ENCODE measurements around the gene CMC2. TPM values are rescaled to one million over a fixed set of nuclear protein-coding genes. Genes with fewer than 3 reads are reported as not detected.

The CMC2 gene
- total and polyA plus RNA-seq, 5 experiments from 2014 or later, result 21.1 to 84.6 (median 78.2) TPM

DNA sequence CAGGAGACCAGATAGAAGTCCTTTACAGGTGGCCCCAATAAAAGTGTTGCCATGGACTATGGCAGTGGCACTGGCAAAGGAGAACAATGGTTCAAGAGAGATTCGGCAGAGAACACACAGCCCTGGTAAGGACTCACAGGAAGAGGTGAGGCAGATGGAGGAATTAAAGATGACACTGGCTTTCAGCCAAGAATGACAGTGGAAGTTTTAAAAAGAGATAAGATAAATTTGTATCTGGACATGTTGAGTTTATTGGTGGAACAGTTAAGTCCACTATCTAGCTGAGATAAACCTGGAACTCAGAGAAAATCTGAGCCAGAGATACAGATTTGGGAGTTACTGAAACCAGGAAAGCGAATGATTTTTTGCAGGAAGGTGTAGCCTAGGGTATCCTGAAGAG, 20.1 kb downstream of the CMC2 start:
- Mint-ChIP-seq H3K9me3 (no peaks in the 10 kb centered on the region), H3K27me3 (no peaks in the 10 kb centered on the region), H3K27ac (peak overlapping the region in 5 of 10 donors; percentile 26 to 54 (median 43)), H3K4me3 (no peak overlapping the region), H3K36me3 (peaks cover 0 to 56% (median 10%) of the 10 kb centered on the region in 3 donors), H3K4me1 (peaks cover 16 to 39% (median 25%) of the 10 kb centered on the region in 4 donors)
- no peak for ATAC-seq
- DNase-seq, result no peak
- POLR2A ChIA-PET, result no interaction called here

GRCh38 chr16:80985611-80986010, 21.1 kb downstream of the CMC2 start:
- H3K9me3 Mint-ChIP-seq, result no peaks in the 10 kb centered on the region
- peaks cover 0 to 54% (median 7%) of the 10 kb centered on the region in 3 donors for H3K36me3 Mint-ChIP-seq
- H3K27ac Mint-ChIP-seq, result no peak overlapping the region
- no peak for ATAC-seq
- no peak for DNase-seq
- no peak overlapping the region for H3K4me3 Mint-ChIP-seq
- H3K4me1 Mint-ChIP-seq, result peaks cover 16 to 38% (median 25%) of the 10 kb centered on the region in 4 donors
- POLR2A ChIA-PET, result no interaction called here
- H3K27me3 Mint-ChIP-seq, result no peaks in the 10 kb centered on the region

GRCh38 chr16:80984124-80984892, 22.4 kb downstream of the CMC2 start:
- Mint-ChIP-seq H3K27ac (peak overlapping the region in 1 of 10 donors; percentile 3), H3K27me3 (no peaks in the 10 kb centered on the region), H3K4me1 (peaks cover 14 to 36% (median 22%) of the 10 kb centered on the region in 4 donors), H3K4me3 (no peak overlapping the region), H3K36me3 (peaks cover under 1 to 49% (median 1%) of the 10 kb centered on the region in 3 donors), H3K9me3 (no peaks in the 10 kb centered on the region)
- POLR2A ChIA-PET, result no interaction called here
- DNase-seq, result no peak
- no peak for ATAC-seq

DNA sequence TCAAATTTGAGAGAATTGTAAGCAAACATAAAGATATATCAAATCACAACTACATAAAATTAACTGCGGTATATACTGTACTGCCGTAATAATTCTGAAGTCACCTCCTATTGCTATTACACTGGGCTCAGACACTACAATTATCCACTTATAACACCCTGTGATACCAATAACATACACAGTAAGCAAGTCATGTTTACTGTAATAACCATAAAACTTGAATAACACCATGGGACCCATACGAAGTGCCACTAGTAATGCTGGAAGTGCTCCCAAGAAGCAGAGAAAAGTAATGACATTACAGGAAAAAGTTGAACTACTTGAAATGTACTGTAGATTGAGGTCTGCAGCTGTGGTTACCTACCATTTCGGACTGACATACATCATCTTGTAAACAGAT, 24.0 kb downstream of the CMC2 start:
- Mint-ChIP-seq H3K27ac (no peak overlapping the region), H3K27me3 (no peaks in the 10 kb centered on the region), H3K4me1 (peaks cover 13 to 28% (median 21%) of the 10 kb centered on the region in 4 donors), H3K9me3 (no peaks in the 10 kb centered on the region), H3K4me3 (no peak overlapping the region), H3K36me3 (peaks cover 4 to 54% (median 8%) of the 10 kb centered on the region in 3 donors)
- DNase-seq, result no peak
- POLR2A ChIA-PET, result no interaction called here
- ATAC-seq, result no peak

DNA sequence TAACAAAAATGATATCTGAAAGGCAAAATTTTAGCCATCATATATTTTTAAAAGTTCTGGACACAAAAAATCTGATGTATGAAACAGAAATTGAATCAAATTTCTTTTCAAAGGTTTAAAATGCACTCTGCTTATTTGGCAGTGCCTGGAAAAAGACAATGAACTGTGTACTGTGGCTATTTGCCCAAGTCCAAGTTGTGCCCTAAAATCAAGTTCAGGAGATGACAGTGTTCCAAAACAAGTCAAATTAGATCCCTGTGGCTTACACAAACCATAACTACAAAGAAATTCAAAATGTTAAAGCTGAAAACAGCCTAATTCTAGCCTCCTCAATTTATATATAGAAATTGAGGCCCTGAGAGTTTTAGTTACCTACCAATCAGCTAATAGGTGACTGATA, 25.6 kb downstream of the CMC2 start:
- Mint-ChIP-seq H3K4me3 (no peak overlapping the region), H3K4me1 (peaks cover 6 to 17% (median 10%) of the 10 kb centered on the region in 4 donors), H3K27ac (no peak overlapping the region), H3K36me3 (peaks cover 4 to 56% (median 10%) of the 10 kb centered on the region in 3 donors), H3K9me3 (no peaks in the 10 kb centered on the region), H3K27me3 (no peaks in the 10 kb centered on the region)
- no peak for ATAC-seq
- no peak for DNase-seq
- POLR2A ChIA-PET, result no interaction called here

DNA sequence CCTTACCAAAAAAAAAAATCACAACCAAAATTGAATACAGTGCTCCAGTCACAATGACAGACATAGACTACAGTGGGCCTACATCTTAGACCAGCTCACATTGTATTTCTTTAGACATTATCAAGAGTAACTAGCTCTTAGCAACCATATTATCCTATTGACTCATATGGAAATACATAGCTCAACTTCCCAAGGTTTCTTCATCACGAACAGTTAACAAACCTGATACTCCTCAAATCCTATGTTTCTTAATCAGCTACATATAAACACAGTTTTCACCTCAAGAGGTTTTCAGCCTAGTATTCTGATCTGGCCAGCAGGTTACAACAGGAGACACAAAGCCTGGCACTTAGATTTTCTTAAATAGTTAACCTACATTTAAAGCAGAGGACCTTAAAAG, 29.7 kb downstream of the CMC2 start:
- H3K27ac Mint-ChIP-seq, result no peak overlapping the region
- POLR2A ChIA-PET, result no interaction called here
- H3K9me3 Mint-ChIP-seq, result no peaks in the 10 kb centered on the region

GRCh38 chr16:80974649-80975376, 31.9 kb downstream of the CMC2 start:
- no peaks in the 10 kb centered on the region for H3K9me3 Mint-ChIP-seq
- ATAC-seq, result no peak
- H3K4me1 Mint-ChIP-seq, result peaks cover 0 to 11% (median 1%) of the 10 kb centered on the region in 4 donors
- peak overlapping the region in 3 of 10 donors; percentile 47 to 75 (median 66) for H3K27ac Mint-ChIP-seq
- H3K27me3 Mint-ChIP-seq, result no peaks in the 10 kb centered on the region
- no peak overlapping the region for H3K4me3 Mint-ChIP-seq
- H3K36me3 Mint-ChIP-seq, result peaks cover 4 to 62% (median 21%) of the 10 kb centered on the region in 3 donors
- no peak for DNase-seq
- POLR2A ChIA-PET, result no interaction called here

More for the DNA sequence above, 29.7 kb downstream of the CMC2 start:
- Mint-ChIP-seq H3K36me3 (peaks cover 4 to 73% (median 21%) of the 10 kb centered on the region in 3 donors), H3K4me1 (peaks cover 0 to 11% (median 1%) of the 10 kb centered on the region in 4 donors), H3K4me3 (no peak overlapping the region), H3K27me3 (no peaks in the 10 kb centered on the region)
- no peak for ATAC-seq
- no peak for DNase-seq

DNA sequence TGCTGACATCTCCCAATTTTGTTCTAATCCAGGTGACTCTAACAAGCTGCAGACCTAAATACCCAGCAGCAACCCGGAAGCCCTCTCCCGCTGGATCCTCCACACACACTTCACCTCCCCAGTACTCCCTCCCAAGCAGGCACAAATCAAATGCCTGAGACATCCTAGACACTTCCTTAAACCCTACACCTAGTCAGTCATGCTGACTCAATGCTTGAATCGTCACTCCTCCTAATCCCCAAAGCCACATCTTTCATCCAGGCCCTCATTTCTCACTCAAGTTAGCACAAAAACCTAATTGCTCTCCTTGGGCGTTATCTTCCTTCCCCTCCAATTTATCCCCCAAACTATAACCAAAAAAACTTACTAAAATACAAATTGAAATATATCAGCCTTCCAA, 32.7 kb downstream of the CMC2 start:
- peak overlapping the region in 1 of 10 donors; percentile 66 for H3K27ac Mint-ChIP-seq
- POLR2A ChIA-PET, result no interaction called here
- H3K27me3 Mint-ChIP-seq, result no peaks in the 10 kb centered on the region
- H3K4me3 Mint-ChIP-seq, result no peak overlapping the region
- ATAC-seq, result no peak
- peaks cover under 1 to 63% (median 20%) of the 10 kb centered on the region in 3 donors for H3K36me3 Mint-ChIP-seq
- H3K9me3 Mint-ChIP-seq, result no peaks in the 10 kb centered on the region
- no peak for DNase-seq
- peaks cover 0 to 11% (median 1%) of the 10 kb centered on the region in 4 donors for H3K4me1 Mint-ChIP-seq

DNA sequence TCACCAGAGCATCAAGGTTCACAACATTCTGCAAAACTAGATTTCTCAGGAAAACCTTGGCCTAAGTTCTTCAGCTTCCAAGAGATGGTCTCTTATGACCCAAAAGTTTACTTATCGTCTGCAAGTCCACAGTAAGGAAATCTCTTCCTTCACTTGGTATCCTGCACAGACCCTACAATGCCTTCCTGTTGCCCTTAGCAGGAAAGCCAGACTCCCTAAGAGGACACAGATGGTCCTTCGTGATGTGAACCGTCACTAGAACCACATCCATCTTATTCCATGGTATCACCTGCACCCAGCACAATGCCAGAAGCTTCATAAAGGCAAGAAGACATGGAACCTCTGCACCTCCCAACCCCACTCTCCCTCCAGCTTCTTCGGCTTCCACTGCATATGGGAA, 34.1 kb downstream of the CMC2 start:
- ATAC-seq (no peak), DNase-seq (no peak)
- Mint-ChIP-seq H3K4me3 (no peak overlapping the region), H3K27me3 (no peaks in the 10 kb centered on the region), H3K4me1 (peaks cover 0 to 10% (median 1%) of the 10 kb centered on the region in 4 donors), H3K9me3 (no peaks in the 10 kb centered on the region), H3K36me3 (peaks cover 0 to 53% (median 14%) of the 10 kb centered on the region in 3 donors), H3K27ac (no peak overlapping the region)
- POLR2A ChIA-PET, result no interaction called here

GRCh38 chr16:80971819-80972218, 34.9 kb downstream of the CMC2 start:
- ATAC-seq (no peak), DNase-seq (no peak)
- peak overlapping the region in 2 of 10 donors; percentile 4 to 52 for H3K27ac Mint-ChIP-seq
- POLR2A ChIA-PET, result interaction anchor here (0.7 kb wide), 1 partner anchor 39 kb away, joined by 3 read pairs; no protein-coding TSS in a partner anchor
- no peaks in the 10 kb centered on the region for H3K27me3 Mint-ChIP-seq
- no peaks in the 10 kb centered on the region for H3K9me3 Mint-ChIP-seq
- H3K4me3 Mint-ChIP-seq, result no peak overlapping the region
- peaks cover 0 to 46% (median 13%) of the 10 kb centered on the region in 3 donors for H3K36me3 Mint-ChIP-seq
- H3K4me1 Mint-ChIP-seq, result peaks cover 0 to 8% (median 1%) of the 10 kb centered on the region in 4 donors

DNA sequence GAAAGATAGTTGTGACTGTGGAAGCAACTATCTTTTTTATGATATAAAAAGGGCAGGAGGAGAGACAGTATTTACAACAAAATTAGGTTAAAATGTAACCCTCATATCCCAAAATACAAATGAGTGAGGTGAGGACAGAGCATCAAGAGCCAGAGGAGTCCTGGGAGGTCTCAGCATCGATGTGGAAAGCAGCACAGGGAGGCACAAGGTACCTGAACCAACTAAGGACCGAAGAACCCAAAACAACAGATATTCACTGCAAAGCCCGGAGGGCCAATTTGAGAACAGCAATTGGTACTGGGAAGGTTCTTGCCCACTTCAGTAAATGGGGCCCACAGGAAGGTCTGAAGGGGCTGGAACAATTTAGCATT, 37.6 kb downstream of the CMC2 start:
- ATAC-seq, result no peak
- H3K9me3 Mint-ChIP-seq, result no peaks in the 10 kb centered on the region
- H3K27ac Mint-ChIP-seq, result peak overlapping the region in 2 of 10 donors; percentile 40 to 61
- no peaks in the 10 kb centered on the region for H3K27me3 Mint-ChIP-seq
- DNase-seq, result no peak
- POLR2A ChIA-PET, result no interaction called here
- peaks cover 0 to 23% (median 5%) of the 10 kb centered on the region in 3 donors for H3K36me3 Mint-ChIP-seq
- peaks cover 0 to 4% (median 1%) of the 10 kb centered on the region in 4 donors for H3K4me1 Mint-ChIP-seq
- no peak overlapping the region for H3K4me3 Mint-ChIP-seq

DNA sequence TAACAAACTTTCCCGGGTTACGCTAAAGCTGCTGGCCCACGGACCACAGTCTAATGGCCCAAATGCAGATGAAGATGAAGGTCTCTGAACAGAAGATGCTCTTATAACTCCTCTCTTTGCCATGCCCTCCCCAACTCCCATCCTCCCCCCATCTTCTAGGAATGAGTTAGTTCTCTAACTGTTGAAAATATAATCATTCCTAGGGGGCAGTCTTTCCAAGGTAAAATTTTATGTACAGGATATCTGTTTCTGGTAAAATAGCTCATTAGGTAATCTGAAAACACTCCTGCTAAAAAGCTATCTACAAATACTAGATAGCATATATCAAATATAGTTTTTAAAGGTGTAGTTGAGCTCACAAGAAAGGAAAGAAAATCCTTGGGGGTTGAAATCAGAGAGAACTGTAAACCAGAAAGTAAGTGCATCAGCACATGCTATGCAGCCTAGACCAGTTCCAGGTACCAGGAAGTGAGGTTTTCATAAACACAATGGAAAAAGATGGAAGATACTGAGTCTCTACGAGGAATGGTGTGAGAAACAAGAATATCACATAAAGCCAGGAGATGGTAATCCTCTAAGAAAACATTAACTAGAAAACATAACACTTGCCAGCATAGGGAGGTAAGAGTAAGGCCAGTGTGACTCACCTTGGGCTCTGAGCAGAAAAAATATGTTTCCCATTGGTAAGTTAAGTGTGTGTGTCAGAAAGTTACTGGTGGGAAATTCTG, 38.1 kb downstream of the CMC2 start:
- H3K4me1 Mint-ChIP-seq, result peaks cover 0 to 2% (median under 1%) of the 10 kb centered on the region in 4 donors
- no peaks in the 10 kb centered on the region for H3K27me3 Mint-ChIP-seq
- POLR2A ChIA-PET, result no interaction called here
- H3K27ac Mint-ChIP-seq, result peak overlapping the region in 1 of 10 donors; percentile 61
- ATAC-seq (no peak), DNase-seq (no peak)
- H3K4me3 Mint-ChIP-seq, result no peak overlapping the region
- H3K36me3 Mint-ChIP-seq, result peaks cover 0 to 19% (median 4%) of the 10 kb centered on the region in 3 donors
- H3K9me3 Mint-ChIP-seq, result no peaks in the 10 kb centered on the region
